HEK293 (cell line): Measurements from ENCODE around the gene SPIRE2.

Source experiments
- CTCF ChIA-PET: fragments of 350-600 bp; formaldehyde crosslinking; extraction: SDS; loops from one replicate; lab custom pipeline; 2021; ENCODE audit warnings: antibody characterized with exemption; lab: Yijun Ruan, JAX
- POLR2A ChIA-PET: fragments of 300-600 bp; formaldehyde crosslinking; extraction: SDS; loops from one replicate; lab custom pipeline; 2020; ENCODE audit warnings: antibody characterized with exemption, inconsistent platforms; lab: Yijun Ruan, JAX
- H3K27ac ChIP-seq: fragments of 200-500 bp; sonication (Bioruptor generic); 2 replicates; pipeline ENCODE4 v1.5.1; 2014; ENCODE audit warnings: low read depth, low read length, control low read depth, inconsistent platforms; ENCODE audit errors: extremely low read depth
- H3K36me3 ChIP-seq, 2 experiments: fragments of 200-500 bp in 1 of 2; sonication (Bioruptor generic) in 1 of 2; 1 replicate in 1 of 2; 2 replicates in 1 of 2; pipeline ENCODE4 v1.5.1; 2014 to 2017; ENCODE audit warnings: inconsistent platforms in 2 of 2, low read length in 2 of 2; ENCODE audit not compliant: control insufficient read depth in 2 of 2, insufficient read depth in 1 of 2
- H3K4me1 ChIP-seq: fragments of 200-500 bp; sonication (Bioruptor generic); 2 replicates; pipeline ENCODE4 v1.5.1; 2014; ENCODE audit warnings: mild to moderate bottlenecking, low read length, inconsistent platforms; ENCODE audit not compliant: control insufficient read depth, insufficient read depth
- H3K4me3 ChIP-seq: 2 replicates; pipeline ENCODE4 v1.5.1; 2011; ENCODE audit warnings: low read depth, mild to moderate bottlenecking, control low read depth, low read length, moderate library complexity
- H3K9me3 ChIP-seq: fragments of 200-500 bp; sonication (Bioruptor generic); 2 replicates; pipeline ENCODE4 v1.5.1; 2014; ENCODE audit warnings: low read depth, low read length, inconsistent platforms; ENCODE audit not compliant: control insufficient read depth, insufficient read depth
- GLI2 ChIP-seq: fragments of 450-650 bp; formaldehyde crosslinking; IDR thresholded peaks from 2 replicates; pipeline ENCODE4; 2017; ENCODE audit warnings: missing biosample characterization, missing genetic modification characterization, low read depth, borderline replicate concordance
- MYNN ChIP-seq: fragments of 450-650 bp; formaldehyde crosslinking; IDR thresholded peaks from 2 replicates; pipeline ENCODE4 v1.5.1; 2016; ENCODE audit warnings: missing biosample characterization, missing genetic modification characterization, borderline replicate concordance
- OVOL3 ChIP-seq: fragments of 450-650 bp; formaldehyde crosslinking; IDR thresholded peaks from 2 replicates; pipeline ENCODE4 v1.5.1; 2016; ENCODE audit warnings: missing biosample characterization, missing genetic modification characterization
- SETDB1 ChIP-seq: IDR thresholded peaks from one replicate; pipeline ENCODE4 v1.6.1; 2017; ENCODE audit warnings: mild to moderate bottlenecking, low read length, moderate library complexity, mixed read lengths; ENCODE audit not compliant: insufficient read length
- ZBTB8A ChIP-seq: fragments of 450-650 bp; formaldehyde crosslinking; IDR thresholded peaks from 2 replicates; pipeline ENCODE4 v1.5.1; 2016; ENCODE audit warnings: missing biosample characterization, missing genetic modification characterization
- ZNF10 ChIP-seq: fragments of 450-650 bp; formaldehyde crosslinking; IDR thresholded peaks from 2 replicates; pipeline ENCODE4 v1.5.1; 2017; ENCODE audit warnings: missing biosample characterization, missing genetic modification characterization
- ZNF146 ChIP-seq: fragments of 450-650 bp; formaldehyde crosslinking; IDR thresholded peaks from 2 replicates; pipeline ENCODE4 v1.5.1; 2016; ENCODE audit warnings: missing biosample characterization, missing genetic modification characterization
- ZNF175 ChIP-seq: fragments of 450-650 bp; formaldehyde crosslinking; IDR thresholded peaks from 2 replicates; pipeline ENCODE4 v1.5.1; 2016; ENCODE audit warnings: missing biosample characterization, missing genetic modification characterization
- ZNF184 ChIP-seq: fragments of 450-650 bp; IDR thresholded peaks from 2 replicates; pipeline ENCODE4 v1.5.1; 2018; ENCODE audit warnings: missing biosample characterization, mild to moderate bottlenecking, missing genetic modification characterization
- ZNF202 ChIP-seq: fragments of 450-650 bp; formaldehyde crosslinking; IDR thresholded peaks from 2 replicates; pipeline ENCODE4 v1.5.1; 2016; ENCODE audit warnings: missing biosample characterization, missing genetic modification characterization, borderline replicate concordance
- ZNF221 ChIP-seq: fragments of 450-650 bp; formaldehyde crosslinking; IDR thresholded peaks from 2 replicates; pipeline ENCODE4 v1.5.1; 2017; ENCODE audit warnings: missing biosample characterization, missing genetic modification characterization, borderline replicate concordance
- ZNF394 ChIP-seq: fragments of 450-650 bp; formaldehyde crosslinking; IDR thresholded peaks from 2 replicates; pipeline ENCODE4 v1.5.1; 2016; ENCODE audit warnings: missing biosample characterization, missing genetic modification characterization, mild to moderate bottlenecking, moderate library complexity, borderline replicate concordance
- ZNF510 ChIP-seq: fragments of 450-650 bp; formaldehyde crosslinking; IDR thresholded peaks from 2 replicates; pipeline ENCODE4 v1.5.1; 2018; ENCODE audit warnings: mild to moderate bottlenecking, missing genetic modification characterization, missing biosample characterization; ENCODE audit not compliant: insufficient replicate concordance
- ZNF558 ChIP-seq: fragments of 450-650 bp; formaldehyde crosslinking; IDR thresholded peaks from 2 replicates; pipeline ENCODE4 v1.5.1; 2016; ENCODE audit warnings: missing biosample characterization, missing genetic modification characterization
- ZNF560 ChIP-seq: fragments of 450-650 bp; formaldehyde crosslinking; IDR thresholded peaks from 2 replicates; pipeline ENCODE4 v1.5.1; 2017; ENCODE audit warnings: missing biosample characterization, missing genetic modification characterization, borderline replicate concordance
- ZNF561 ChIP-seq: fragments of 450-650 bp; IDR thresholded peaks from 2 replicates; pipeline ENCODE4 v1.5.1; 2018; ENCODE audit warnings: missing biosample characterization, missing genetic modification characterization, borderline replicate concordance
- ZNF626 ChIP-seq: fragments of 450-650 bp; sonication (Bioruptor Pico); formaldehyde crosslinking; IDR thresholded peaks from 2 replicates; pipeline ENCODE4 v1.5.1; 2018; ENCODE audit warnings: missing biosample characterization, missing genetic modification characterization, inconsistent platforms
- ZNF701 ChIP-seq: fragments of 450-650 bp; formaldehyde crosslinking; IDR thresholded peaks from 2 replicates; pipeline ENCODE4 v1.5.1; 2016; ENCODE audit warnings: missing biosample characterization, missing genetic modification characterization
- ZNF791 ChIP-seq: fragments of 450-650 bp; formaldehyde crosslinking; IDR thresholded peaks from 2 replicates; pipeline ENCODE4 v1.5.1; 2016; ENCODE audit warnings: missing biosample characterization, missing genetic modification characterization
- ZNF830 ChIP-seq: fragments of 450-650 bp; IDR thresholded peaks from 2 replicates; pipeline ENCODE4 v1.5.0; 2018; ENCODE audit warnings: missing biosample characterization, missing genetic modification characterization, low read depth, mild to moderate bottlenecking, moderate library complexity
- ZNF843 ChIP-seq: fragments of 450-650 bp; formaldehyde crosslinking; IDR thresholded peaks from 2 replicates; pipeline ENCODE4 v1.5.1; 2016; ENCODE audit warnings: missing biosample characterization, missing genetic modification characterization
- ZSCAN16 ChIP-seq: fragments of 450-650 bp; formaldehyde crosslinking; IDR thresholded peaks from 2 replicates; pipeline ENCODE4 v1.5.1; 2016; ENCODE audit warnings: missing biosample characterization, missing genetic modification characterization
- ZSCAN23 ChIP-seq: fragments of 450-650 bp; formaldehyde crosslinking; IDR thresholded peaks from 2 replicates; pipeline ENCODE4 v1.5.1; 2016; ENCODE audit warnings: missing biosample characterization, missing genetic modification characterization
- TF ChIP-seq, protein P1 (sequence below): IDR thresholded peaks from 2 replicates; pipeline ENCODE4 v1.6.1; 2011; ENCODE audit warnings: mild to moderate bottlenecking, low read depth, low read length, borderline replicate concordance
- TF ChIP-seq, protein P2 (sequence below): fragments of 450-650 bp; formaldehyde crosslinking; IDR thresholded peaks from 2 replicates; pipeline ENCODE4 v1.5.1; 2016; ENCODE audit warnings: missing biosample characterization, missing genetic modification characterization
- TF ChIP-seq, protein P3 (sequence below): fragments of 450-650 bp; IDR thresholded peaks from 2 replicates; pipeline ENCODE4 v1.5.1; 2018; ENCODE audit warnings: missing biosample characterization, missing genetic modification characterization
- TF ChIP-seq, protein P4 (sequence below): fragments of 450-650 bp; formaldehyde crosslinking; IDR thresholded peaks from 2 replicates; pipeline ENCODE4 v1.5.1; 2017; ENCODE audit warnings: missing biosample characterization, missing genetic modification characterization

SPIRE2 gene

DNA sequence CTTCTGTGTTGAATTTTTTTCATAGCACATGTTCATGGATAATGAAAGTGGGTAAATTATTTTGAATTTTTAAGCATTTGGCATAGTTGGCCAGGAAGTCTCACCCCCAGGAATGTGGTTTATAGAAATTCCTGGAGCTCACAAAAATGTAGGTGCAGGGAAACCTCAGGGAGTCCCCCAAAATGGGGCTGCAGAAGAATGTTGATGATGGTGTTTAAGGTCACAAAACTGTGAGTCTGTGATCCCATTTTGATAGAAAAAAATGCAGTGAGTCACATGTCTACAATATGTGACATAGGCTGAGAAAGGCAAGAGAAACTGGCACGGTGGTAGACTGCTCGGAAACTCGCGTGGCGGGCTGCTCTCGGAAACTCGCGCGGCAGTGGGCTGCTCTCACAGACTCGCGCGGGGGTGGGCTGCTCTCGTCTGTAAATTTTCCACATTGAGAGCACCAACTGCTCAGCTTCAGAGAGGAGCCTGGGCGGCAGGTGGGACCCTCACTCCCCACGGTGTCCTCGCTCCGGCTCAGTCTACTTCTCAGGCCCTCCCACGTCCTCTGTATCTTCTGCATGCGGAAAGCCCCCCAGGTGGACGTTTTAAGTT, 71.7 kb downstream of the SPIRE2 start:
- CTCF ChIA-PET = interaction anchor here (3.4 kb wide), 1 partner anchor 11 kb away, joined by 13 read pairs; no protein-coding TSS in a partner anchor
- H3K36me3 ChIP-seq = peaks cover 4 to 79% of the 10 kb centered on the region in 2 experiments; a peak in 2 of 3 replicates
- TF ChIP-seq, protein P1, sequence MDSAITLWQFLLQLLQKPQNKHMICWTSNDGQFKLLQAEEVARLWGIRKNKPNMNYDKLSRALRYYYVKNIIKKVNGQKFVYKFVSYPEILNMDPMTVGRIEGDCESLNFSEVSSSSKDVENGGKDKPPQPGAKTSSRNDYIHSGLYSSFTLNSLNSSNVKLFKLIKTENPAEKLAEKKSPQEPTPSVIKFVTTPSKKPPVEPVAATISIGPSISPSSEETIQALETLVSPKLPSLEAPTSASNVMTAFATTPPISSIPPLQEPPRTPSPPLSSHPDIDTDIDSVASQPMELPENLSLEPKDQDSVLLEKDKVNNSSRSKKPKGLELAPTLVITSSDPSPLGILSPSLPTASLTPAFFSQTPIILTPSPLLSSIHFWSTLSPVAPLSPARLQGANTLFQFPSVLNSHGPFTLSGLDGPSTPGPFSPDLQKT = no peak
- no peak for TF ChIP-seq ZNF175 (tag by site-specific recombination)
- no peak for TF ChIP-seq ZBTB8A
- no peak for TF ChIP-seq ZNF626 (tag by site-specific recombination)
- no peak for TF ChIP-seq ZSCAN16 (tag by site-specific recombination)
- no peak for TF ChIP-seq GLI2
- TF ChIP-seq ZNF10 (tag by site-specific recombination) = no peak
- no peak for TF ChIP-seq OVOL3 (tag by site-specific recombination)
- TF ChIP-seq ZNF843 = no peak
- no peak for TF ChIP-seq ZNF791
- no peak for TF ChIP-seq MYNN
- no peak for TF ChIP-seq ZSCAN23 (tag by site-specific recombination)
- no peak for TF ChIP-seq ZNF202 (tag by site-specific recombination)
- TF ChIP-seq ZNF560 = no peak
- TF ChIP-seq ZNF184 (tag by site-specific recombination) = no peak
- H3K4me3 ChIP-seq = no peak overlapping the region
- POLR2A ChIA-PET = interaction anchor here (1.0 kb wide), 1 partner anchor 161 kb away, joined by 3 read pairs; no protein-coding TSS in a partner anchor
- no peaks in the 10 kb centered on the region for H3K4me1 ChIP-seq
- no peaks in the 10 kb centered on the region for H3K9me3 ChIP-seq
- H3K27ac ChIP-seq = no peak overlapping the region

GRCh38 chr16:89900885-89901284, 72.6 kb downstream of the SPIRE2 start:
- H3K27ac ChIP-seq = no peak overlapping the region
- ChIA-PET CTCF (interaction anchor here (3.4 kb wide), 1 partner anchor 10 kb away, joined by 13 read pairs; no protein-coding TSS in a partner anchor), POLR2A (no interaction called here)
- H3K4me1 ChIP-seq = no peaks in the 10 kb centered on the region
- H3K4me3 ChIP-seq = no peak overlapping the region
- H3K36me3 ChIP-seq = peaks cover 4 to 79% of the 10 kb centered on the region in 2 experiments; a peak in 2 of 3 replicates
- H3K9me3 ChIP-seq = no peaks in the 10 kb centered on the region
- TF ChIP-seq ZNF701 (no peak), ZNF510 (tag by site-specific recombination) (no peak), ZNF830 (no peak)
- TF ChIP-seq, protein P2, sequence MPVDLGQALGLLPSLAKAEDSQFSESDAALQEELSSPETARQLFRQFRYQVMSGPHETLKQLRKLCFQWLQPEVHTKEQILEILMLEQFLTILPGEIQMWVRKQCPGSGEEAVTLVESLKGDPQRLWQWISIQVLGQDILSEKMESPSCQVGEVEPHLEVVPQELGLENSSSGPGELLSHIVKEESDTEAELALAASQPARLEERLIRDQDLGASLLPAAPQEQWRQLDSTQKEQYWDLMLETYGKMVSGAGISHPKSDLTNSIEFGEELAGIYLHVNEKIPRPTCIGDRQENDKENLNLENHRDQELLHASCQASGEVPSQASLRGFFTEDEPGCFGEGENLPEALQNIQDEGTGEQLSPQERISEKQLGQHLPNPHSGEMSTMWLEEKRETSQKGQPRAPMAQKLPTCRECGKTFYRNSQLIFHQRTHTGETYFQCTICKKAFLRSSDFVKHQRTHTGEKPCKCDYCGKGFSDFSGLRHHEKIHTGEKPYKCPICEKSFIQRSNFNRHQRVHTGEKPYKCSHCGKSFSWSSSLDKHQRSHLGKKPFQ (tag by site-specific recombination) = no peak

DNA sequence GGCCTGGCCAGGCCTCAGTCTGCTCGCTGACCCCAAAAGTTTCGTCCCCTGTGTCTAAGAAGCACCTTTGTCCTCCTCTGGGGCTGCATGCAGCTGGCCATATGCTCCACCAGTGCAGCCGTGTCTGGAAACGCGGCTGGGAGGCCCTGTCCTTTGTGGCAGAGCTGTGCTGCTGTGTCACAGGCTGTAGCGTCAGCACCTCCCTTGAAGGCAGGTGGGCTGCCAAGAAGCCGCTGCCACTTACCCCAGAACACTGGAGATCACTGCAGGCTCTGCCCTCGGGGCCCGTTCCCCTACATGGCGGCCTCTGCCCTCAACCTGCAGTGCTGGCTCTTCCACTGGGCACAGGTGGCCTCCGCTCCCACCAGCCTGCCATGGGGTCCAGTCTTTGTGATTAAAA, 74.7 kb downstream of the SPIRE2 start:
- Histone ChIP-seq H3K9me3 (no peaks in the 10 kb centered on the region), H3K27ac (no peak overlapping the region), H3K4me3 (no peak overlapping the region), H3K36me3 (peaks cover 2 to 79% of the 10 kb centered on the region in 2 experiments; a peak in 2 of 3 replicates), H3K4me1 (no peaks in the 10 kb centered on the region)
- POLR2A ChIA-PET = no interaction called here
- CTCF ChIA-PET = interaction anchor here (0.5 kb wide), 1 partner anchor 137 kb away, joined by 3 read pairs; no protein-coding TSS in a partner anchor
- TF ChIP-seq SETDB1 (no peak), ZNF394 (tag by site-specific recombination) (no peak), ZNF561 (tag by site-specific recombination) (no peak), ZNF146 (tag by site-specific recombination) (no peak), ZNF221 (no peak), ZNF558 (no peak)
- TF ChIP-seq, protein P3, sequence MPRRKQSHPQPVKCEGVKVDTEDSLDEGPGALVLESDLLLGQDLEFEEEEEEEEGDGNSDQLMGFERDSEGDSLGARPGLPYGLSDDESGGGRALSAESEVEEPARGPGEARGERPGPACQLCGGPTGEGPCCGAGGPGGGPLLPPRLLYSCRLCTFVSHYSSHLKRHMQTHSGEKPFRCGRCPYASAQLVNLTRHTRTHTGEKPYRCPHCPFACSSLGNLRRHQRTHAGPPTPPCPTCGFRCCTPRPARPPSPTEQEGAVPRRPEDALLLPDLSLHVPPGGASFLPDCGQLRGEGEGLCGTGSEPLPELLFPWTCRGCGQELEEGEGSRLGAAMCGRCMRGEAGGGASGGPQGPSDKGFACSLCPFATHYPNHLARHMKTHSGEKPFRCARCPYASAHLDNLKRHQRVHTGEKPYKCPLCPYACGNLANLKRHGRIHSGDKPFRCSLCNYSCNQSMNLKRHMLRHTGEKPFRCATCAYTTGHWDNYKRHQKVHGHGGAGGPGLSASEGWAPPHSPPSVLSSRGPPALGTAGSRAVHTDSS = no peak
- TF ChIP-seq, protein P4, sequence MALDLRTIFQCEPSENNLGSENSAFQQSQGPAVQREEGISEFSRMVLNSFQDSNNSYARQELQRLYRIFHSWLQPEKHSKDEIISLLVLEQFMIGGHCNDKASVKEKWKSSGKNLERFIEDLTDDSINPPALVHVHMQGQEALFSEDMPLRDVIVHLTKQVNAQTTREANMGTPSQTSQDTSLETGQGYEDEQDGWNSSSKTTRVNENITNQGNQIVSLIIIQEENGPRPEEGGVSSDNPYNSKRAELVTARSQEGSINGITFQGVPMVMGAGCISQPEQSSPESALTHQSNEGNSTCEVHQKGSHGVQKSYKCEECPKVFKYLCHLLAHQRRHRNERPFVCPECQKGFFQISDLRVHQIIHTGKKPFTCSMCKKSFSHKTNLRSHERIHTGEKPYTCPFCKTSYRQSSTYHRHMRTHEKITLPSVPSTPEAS (tag by site-specific recombination) = no peak
